HUES64 (cell line): ENCODE measurements around the gene SCGB3A2.

Experiments used
- H3K27ac ChIP-seq: 2 replicates; pipeline ENCODE4 v1.7.0; 2013; ENCODE audit warnings: low read depth, low read length, inconsistent platforms
- H3K27me3 ChIP-seq: 2 replicates; pipeline ENCODE4 v1.6.1; 2013; ENCODE audit warnings: mild to moderate bottlenecking, low read length; ENCODE audit not compliant: insufficient read depth
- H3K36me3 ChIP-seq: 2 replicates; pipeline ENCODE4 v1.6.1; 2013; ENCODE audit warnings: mild to moderate bottlenecking, low read length; ENCODE audit not compliant: insufficient read depth
- H3K4me1 ChIP-seq: 2 replicates; pipeline ENCODE4 v1.6.1; 2013; ENCODE audit warnings: mild to moderate bottlenecking, low read length, moderate library complexity; ENCODE audit not compliant: insufficient read depth
- H3K4me3 ChIP-seq: 2 replicates; pipeline ENCODE4 v1.5.1; 2013; ENCODE audit warnings: mild to moderate bottlenecking, low read length, moderate library complexity
- H3K9ac ChIP-seq: 2 replicates; pipeline ENCODE4 v1.6.1; 2013; ENCODE audit warnings: mild to moderate bottlenecking, low read depth, low read length
- H3K9me3 ChIP-seq: 2 replicates; pipeline ENCODE4 v1.6.1; 2013; ENCODE audit warnings: low read depth, low read length; ENCODE audit not compliant: insufficient read depth
- WGBS: fragments of 150-250, 120-280 bp; methylation state at CpG from one replicate; pipeline ENCODE4 v1.1.7; 2013; ENCODE audit warnings: missing lambda C conversion rate; 5-methylcytosine and 5-hydroxymethylcytosine counted together

Gene SCGB3A2

GRCh38 chr5:147852365-147852764 lies 26.1 kb upstream of the SCGB3A2 start:
- WGBS = 95% methylated on average over 3 of the region's 3 CpGs
- H3K27ac ChIP-seq = no peak overlapping the region
- 0 out of 2 replicates have a peak, but pooled peaks cover 10% of the 10 kb centered on the region for H3K4me1 ChIP-seq
- H3K9ac ChIP-seq = no peak overlapping the region
- no peak overlapping the region for H3K4me3 ChIP-seq
- H3K27me3 ChIP-seq = no peaks in the 10 kb centered on the region
- H3K9me3 ChIP-seq = no peaks in the 10 kb centered on the region
- H3K36me3 ChIP-seq = no peaks in the 10 kb centered on the region

DNA sequence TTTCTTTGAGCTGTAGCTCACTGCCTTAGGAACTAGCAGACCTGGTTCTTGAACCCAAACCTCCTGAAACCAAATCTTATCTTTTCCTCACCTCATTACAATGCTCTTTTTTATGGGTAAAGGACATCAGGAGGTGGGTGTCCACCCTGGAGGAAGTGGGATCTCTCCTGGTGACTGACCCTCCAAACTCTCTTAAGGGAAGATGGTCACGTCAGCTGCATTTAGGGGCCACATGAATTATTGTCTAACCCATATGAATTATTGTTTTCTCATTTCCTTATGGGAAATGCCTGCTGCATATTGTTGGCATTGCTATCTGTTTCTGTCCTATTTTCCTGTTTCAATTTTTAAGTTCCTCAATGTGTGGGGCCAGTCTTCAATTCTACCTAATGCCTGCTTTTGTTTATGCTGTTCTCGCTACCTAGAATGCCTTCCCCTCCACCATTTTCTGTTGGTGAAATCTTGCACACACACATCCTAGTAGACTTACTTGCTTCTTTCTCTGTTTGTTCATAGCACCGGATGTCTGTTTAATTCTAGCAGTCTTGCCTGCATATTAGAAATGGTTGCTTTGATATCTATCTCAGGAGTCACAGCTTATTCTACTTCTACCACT lies 25.0 kb upstream of the SCGB3A2 start:
- no peaks in the 10 kb centered on the region for H3K27me3 ChIP-seq
- 89% methylated on average over 3 of the region's 3 CpGs for WGBS
- H3K36me3 ChIP-seq = no peaks in the 10 kb centered on the region
- H3K4me1 ChIP-seq = peaks cover 19% of the 10 kb centered on the region
- H3K27ac ChIP-seq = no peak overlapping the region
- no peak overlapping the region for H3K4me3 ChIP-seq
- no peak overlapping the region for H3K9ac ChIP-seq
- no peaks in the 10 kb centered on the region for H3K9me3 ChIP-seq

GRCh38 chr5:147854331-147854730 lies 24.2 kb upstream of the SCGB3A2 start:
- Histone ChIP-seq H3K36me3 (no peaks in the 10 kb centered on the region), H3K4me3 (no peak overlapping the region), H3K4me1 (peaks cover 24% of the 10 kb centered on the region), H3K27me3 (no peaks in the 10 kb centered on the region), H3K9me3 (no peaks in the 10 kb centered on the region), H3K9ac (no peak overlapping the region), H3K27ac (no peak overlapping the region)
- 72% methylated on average over 3 of the region's 3 CpGs for WGBS

DNA sequence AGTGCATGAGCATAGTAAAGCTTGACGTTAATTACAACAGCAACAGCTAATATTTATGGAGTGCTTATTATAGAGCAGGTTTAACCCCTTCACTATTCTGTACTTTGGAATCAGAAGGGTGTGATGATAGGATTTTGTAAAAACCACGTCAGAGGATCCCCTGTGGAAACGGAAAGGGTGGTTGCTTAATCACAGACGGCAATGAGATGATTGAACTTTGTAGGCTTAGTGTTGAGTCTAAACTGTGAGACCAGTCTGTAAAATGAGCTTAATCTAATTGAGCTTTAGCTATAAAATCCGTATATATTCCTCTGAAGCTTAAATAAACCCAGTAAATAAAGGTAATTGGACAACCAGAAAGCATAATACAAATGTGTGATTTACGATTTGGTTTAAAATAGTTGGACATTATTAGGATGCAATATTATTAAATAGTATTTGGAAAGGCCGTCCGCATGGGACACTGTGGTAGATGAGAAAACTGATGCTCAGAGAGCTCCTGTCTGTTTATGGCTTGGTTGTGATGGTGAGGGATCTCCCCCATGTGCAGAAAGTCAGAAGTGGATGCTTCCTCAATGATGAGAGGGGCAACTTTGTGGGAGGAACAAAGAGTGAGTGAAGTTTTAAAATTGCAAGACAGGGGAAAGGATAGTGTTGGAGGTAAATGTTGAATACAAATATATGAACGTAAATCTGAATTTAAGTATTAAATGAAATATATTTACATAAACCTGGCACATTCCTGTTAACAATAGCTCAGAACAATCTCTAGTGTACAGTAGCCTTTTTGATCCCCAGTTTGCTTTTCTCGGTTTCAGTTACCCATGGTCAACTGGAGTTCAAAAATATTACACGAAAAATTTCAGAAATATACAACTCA lies 23.4 kb upstream of the SCGB3A2 start:
- no peak overlapping the region for H3K9ac ChIP-seq
- no peaks in the 10 kb centered on the region for H3K36me3 ChIP-seq
- 84% methylated on average over 9 of the region's 11 CpGs for WGBS
- no peak overlapping the region for H3K27ac ChIP-seq
- no peaks in the 10 kb centered on the region for H3K27me3 ChIP-seq
- peaks cover 32% of the 10 kb centered on the region for H3K4me1 ChIP-seq
- no peak overlapping the region for H3K4me3 ChIP-seq
- H3K9me3 ChIP-seq = no peaks in the 10 kb centered on the region

DNA sequence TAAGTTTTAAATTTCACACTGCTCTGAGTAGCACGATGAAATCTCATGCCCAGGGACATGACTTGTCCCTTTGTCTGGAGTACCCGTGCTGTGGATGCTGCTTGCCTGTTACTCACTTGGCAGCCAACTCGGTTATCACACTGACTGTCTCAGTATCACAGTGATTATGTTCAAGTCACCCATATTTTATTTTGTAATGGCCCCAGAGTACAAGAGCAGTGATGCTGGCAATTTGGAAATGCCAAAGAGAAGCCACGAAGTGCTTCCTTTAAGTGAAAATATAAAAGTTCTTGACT lies 22.8 kb upstream of the SCGB3A2 start:
- no peak overlapping the region for H3K27ac ChIP-seq
- no peaks in the 10 kb centered on the region for H3K27me3 ChIP-seq
- no peak overlapping the region for H3K4me3 ChIP-seq
- H3K9ac ChIP-seq = no peak overlapping the region
- H3K4me1 ChIP-seq = peaks cover 38% of the 10 kb centered on the region
- 0 out of 2 replicates have a peak, but pooled peaks cover 2% of the 10 kb centered on the region for H3K36me3 ChIP-seq
- WGBS = 69% methylated on average over 4 of the region's 4 CpGs
- H3K9me3 ChIP-seq = no peaks in the 10 kb centered on the region

DNA sequence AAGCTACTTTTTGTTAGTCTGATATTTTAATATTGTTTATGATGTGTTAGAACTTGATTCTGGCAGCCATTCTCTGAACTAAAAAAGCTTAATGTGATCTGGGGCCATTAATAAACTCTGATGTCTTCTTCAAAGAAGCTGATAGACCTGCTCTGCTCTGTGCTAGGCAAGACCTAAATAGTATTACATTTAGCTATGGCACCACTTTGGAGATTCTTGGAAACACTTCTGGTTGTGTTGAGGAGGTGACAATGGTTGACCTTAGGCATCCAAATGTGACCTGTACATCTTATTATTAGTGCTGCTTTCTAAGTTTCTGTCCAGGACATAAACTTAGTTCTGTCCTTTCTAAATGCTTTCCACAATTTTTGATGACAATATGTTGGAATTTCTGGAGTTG lies 21.7 kb upstream of the SCGB3A2 start:
- 0 out of 2 replicates have a peak, but pooled peaks cover 2% of the 10 kb centered on the region for H3K36me3 ChIP-seq
- H3K27ac ChIP-seq = peak overlapping the region; percentile 5; the same call in 1 of the 2 replicates
- no peaks in the 10 kb centered on the region for H3K27me3 ChIP-seq
- peaks cover 48% of the 10 kb centered on the region for H3K4me1 ChIP-seq
- no peaks in the 10 kb centered on the region for H3K9me3 ChIP-seq
- no peak overlapping the region for H3K4me3 ChIP-seq
- no peak overlapping the region for H3K9ac ChIP-seq

- Histone ChIP-seq H3K9ac (no peak overlapping the region), H3K27ac (peak overlapping the region; percentile 11; the same call in 1 of the 2 replicates), H3K27me3 (no peaks in the 10 kb centered on the region), H3K4me3 (no peak overlapping the region), H3K9me3 (no peaks in the 10 kb centered on the region), H3K36me3 (peaks cover 7% of the 10 kb centered on the region), H3K4me1 (peaks cover 55% of the 10 kb centered on the region)
- 2% methylated on average over 2 of the region's 2 CpGs for WGBS
These were observed 21.0 kb upstream of the SCGB3A2 start for GRCh38 chr5:147857302-147858129.

GRCh38 chr5:147858565-147858964 lies 19.9 kb upstream of the SCGB3A2 start:
- 82% methylated on average over 1 of the region's 1 CpG for WGBS

GRCh38 chr5:147859962-147860640 lies 18.4 kb upstream of the SCGB3A2 start:
- H3K27me3 ChIP-seq = no peaks in the 10 kb centered on the region
- WGBS = 88% methylated on average over 3 of the region's 3 CpGs
- peaks cover 66% of the 10 kb centered on the region for H3K4me1 ChIP-seq
- H3K36me3 ChIP-seq = peaks cover 30% of the 10 kb centered on the region
- no peak overlapping the region for H3K4me3 ChIP-seq
- H3K27ac ChIP-seq = peak overlapping the region; percentile 69
- no peaks in the 10 kb centered on the region for H3K9me3 ChIP-seq
- no peak overlapping the region for H3K9ac ChIP-seq

More at GRCh38 chr5:147858565-147858964, 19.9 kb upstream of the SCGB3A2 start:
- no peaks in the 10 kb centered on the region for H3K27me3 ChIP-seq
- no peak overlapping the region for H3K4me3 ChIP-seq
- H3K36me3 ChIP-seq = peaks cover 17% of the 10 kb centered on the region
- no peaks in the 10 kb centered on the region for H3K9me3 ChIP-seq
- H3K27ac ChIP-seq = peak overlapping the region; percentile 11; the same call in 1 of the 2 replicates
- no peak overlapping the region for H3K9ac ChIP-seq
- peaks cover 64% of the 10 kb centered on the region for H3K4me1 ChIP-seq

- Histone ChIP-seq H3K36me3 (peaks cover 30% of the 10 kb centered on the region), H3K27me3 (no peaks in the 10 kb centered on the region), H3K9ac (no peak overlapping the region), H3K27ac (peak overlapping the region; percentile 69; the same call in 1 of the 2 replicates), H3K4me1 (peaks cover 66% of the 10 kb centered on the region), H3K4me3 (no peak overlapping the region), H3K9me3 (no peaks in the 10 kb centered on the region)
- WGBS = 84% methylated on average over 1 of the region's 1 CpG
These were observed 17.9 kb upstream of the SCGB3A2 start for GRCh38 chr5:147860641-147861025.
